ENCODE results near the gene ADGRD2. TPM values are rescaled to one million over a fixed set of nuclear protein-coding genes. Genes with fewer than 3 reads are reported as not detected.

Gene ADGRD2
- total and polyA plus RNA-seq, 2 of the 13 experiments (the other 11 are each of a cell fraction or from before 2014, with no cell fraction given), result not detected

DNA sequence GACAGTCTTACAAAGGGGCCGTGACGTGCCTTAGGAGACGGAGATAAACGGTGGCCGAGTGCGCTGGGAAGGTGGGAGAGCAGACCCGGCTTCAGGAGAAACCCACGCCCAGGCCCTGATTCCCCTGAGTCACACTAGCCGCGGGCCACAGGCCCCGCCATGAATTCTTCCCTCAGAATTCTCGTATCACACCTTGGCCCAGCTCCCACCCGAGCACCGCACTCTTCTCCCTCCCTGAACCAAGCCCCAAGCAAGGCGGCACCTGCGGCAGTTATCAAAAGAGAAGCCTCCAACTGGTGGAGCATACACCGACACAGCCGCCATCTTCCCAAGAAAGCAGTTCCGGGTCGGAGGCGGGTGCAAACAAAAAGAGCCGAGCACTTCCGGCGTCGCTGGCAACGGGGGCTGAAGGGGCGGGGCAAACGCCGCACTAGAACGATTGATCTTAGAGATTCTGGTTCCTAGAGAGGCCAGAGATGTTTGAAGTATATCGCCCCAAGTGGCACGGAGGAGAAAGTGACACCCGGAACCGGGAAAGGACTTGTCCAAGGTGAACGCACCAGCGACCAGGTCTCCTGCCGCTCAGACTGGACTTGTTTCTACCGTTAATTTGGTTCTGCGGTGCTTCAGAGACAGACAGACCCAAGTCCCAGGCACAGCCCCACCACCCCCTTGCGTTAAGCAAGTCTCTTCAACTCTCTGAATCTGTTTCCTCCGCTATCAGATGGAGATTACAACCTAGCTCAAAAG is 35.0 kb upstream of the ADGRD2 start, which contains the start of gene PSMB7 (continued):
- TF ChIP-seq, protein P1, sequence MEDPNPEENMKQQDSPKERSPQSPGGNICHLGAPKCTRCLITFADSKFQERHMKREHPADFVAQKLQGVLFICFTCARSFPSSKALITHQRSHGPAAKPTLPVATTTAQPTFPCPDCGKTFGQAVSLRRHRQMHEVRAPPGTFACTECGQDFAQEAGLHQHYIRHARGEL (CRISPR knock-in tag; IDR thresholded peaks at IDR 0.05), result no peak
- TF ChIP-seq, protein P2, sequence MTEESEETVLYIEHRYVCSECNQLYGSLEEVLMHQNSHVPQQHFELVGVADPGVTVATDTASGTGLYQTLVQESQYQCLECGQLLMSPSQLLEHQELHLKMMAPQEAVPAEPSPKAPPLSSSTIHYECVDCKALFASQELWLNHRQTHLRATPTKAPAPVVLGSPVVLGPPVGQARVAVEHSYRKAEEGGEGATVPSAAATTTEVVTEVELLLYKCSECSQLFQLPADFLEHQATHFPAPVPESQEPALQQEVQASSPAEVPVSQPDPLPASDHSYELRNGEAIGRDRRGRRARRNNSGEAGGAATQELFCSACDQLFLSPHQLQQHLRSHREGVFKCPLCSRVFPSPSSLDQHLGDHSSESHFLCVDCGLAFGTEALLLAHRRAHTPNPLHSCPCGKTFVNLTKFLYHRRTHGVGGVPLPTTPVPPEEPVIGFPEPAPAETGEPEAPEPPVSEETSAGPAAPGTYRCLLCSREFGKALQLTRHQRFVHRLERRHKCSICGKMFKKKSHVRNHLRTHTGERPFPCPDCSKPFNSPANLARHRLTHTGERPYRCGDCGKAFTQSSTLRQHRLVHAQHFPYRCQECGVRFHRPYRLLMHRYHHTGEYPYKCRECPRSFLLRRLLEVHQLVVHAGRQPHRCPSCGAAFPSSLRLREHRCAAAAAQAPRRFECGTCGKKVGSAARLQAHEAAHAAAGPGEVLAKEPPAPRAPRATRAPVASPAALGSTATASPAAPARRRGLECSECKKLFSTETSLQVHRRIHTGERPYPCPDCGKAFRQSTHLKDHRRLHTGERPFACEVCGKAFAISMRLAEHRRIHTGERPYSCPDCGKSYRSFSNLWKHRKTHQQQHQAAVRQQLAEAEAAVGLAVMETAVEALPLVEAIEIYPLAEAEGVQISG (CRISPR knock-in tag; IDR thresholded peaks at IDR 0.05), result peak; percentile 100
- TF ChIP-seq ZNF546 (CRISPR knock-in tag; conservative IDR thresholded peaks at IDR 0.05) (no peak), ZNF180 (CRISPR knock-in tag; IDR thresholded peaks at IDR 0.05; ENCODE audit: borderline replicate concordance, low read depth) (no peak), NR2F1 (CRISPR knock-in tag; IDR thresholded peaks at IDR 0.05) (no peak), PPARG (CRISPR knock-in tag; conservative IDR thresholded peaks at IDR 0.05) (no peak), ZNF790 (CRISPR knock-in tag; IDR thresholded peaks at IDR 0.05; ENCODE audit: borderline replicate concordance) (no peak), NR3C1 (CRISPR knock-in tag; IDR thresholded peaks at IDR 0.05) (no peak), MED13 (CRISPR knock-in tag; IDR thresholded peaks at IDR 0.05) (0 out of 2 replicates have a peak, but pooled peaks have one; percentile 49), ZNF101 (CRISPR knock-in tag; IDR thresholded peaks at IDR 0.05; ENCODE audit: borderline replicate concordance, low read depth) (no peak), SP140L (CRISPR knock-in tag; IDR thresholded peaks at IDR 0.05; ENCODE audit: borderline replicate concordance) (no peak), SRY (CRISPR knock-in tag; IDR thresholded peaks at IDR 0.05) (peak; percentile 22; the same call in 1 of the 2 replicates), KAT8 (CRISPR knock-in tag; IDR thresholded peaks at IDR 0.05) (peak; percentile 99), ZFP62 (CRISPR knock-in tag; IDR thresholded peaks at IDR 0.05) (no peak), ZNF616 (CRISPR knock-in tag; IDR thresholded peaks at IDR 0.05; ENCODE audit: low read depth) (no peak)
- TF ChIP-seq, protein P3, sequence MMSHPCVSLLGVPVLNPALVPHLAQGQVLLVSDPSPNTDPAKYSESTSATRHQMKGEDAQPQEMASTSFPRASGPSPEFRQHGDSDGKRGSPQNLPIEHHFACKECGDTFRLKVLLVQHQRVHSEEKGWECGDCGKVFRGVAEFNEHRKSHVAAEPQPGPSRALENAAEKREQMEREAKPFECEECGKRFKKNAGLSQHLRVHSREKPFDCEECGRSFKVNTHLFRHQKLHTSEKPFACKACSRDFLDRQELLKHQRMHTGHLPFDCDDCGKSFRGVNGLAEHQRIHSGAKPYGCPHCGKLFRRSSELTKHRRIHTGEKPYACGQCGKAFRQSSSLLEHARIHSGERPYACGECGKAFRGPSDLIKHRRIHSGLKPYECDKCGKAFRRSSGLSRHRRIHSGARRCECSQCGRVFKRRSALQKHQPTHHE (CRISPR knock-in tag; IDR thresholded peaks at IDR 0.05; ENCODE audit: borderline replicate concordance), result no peak
- TF ChIP-seq, protein P4, sequence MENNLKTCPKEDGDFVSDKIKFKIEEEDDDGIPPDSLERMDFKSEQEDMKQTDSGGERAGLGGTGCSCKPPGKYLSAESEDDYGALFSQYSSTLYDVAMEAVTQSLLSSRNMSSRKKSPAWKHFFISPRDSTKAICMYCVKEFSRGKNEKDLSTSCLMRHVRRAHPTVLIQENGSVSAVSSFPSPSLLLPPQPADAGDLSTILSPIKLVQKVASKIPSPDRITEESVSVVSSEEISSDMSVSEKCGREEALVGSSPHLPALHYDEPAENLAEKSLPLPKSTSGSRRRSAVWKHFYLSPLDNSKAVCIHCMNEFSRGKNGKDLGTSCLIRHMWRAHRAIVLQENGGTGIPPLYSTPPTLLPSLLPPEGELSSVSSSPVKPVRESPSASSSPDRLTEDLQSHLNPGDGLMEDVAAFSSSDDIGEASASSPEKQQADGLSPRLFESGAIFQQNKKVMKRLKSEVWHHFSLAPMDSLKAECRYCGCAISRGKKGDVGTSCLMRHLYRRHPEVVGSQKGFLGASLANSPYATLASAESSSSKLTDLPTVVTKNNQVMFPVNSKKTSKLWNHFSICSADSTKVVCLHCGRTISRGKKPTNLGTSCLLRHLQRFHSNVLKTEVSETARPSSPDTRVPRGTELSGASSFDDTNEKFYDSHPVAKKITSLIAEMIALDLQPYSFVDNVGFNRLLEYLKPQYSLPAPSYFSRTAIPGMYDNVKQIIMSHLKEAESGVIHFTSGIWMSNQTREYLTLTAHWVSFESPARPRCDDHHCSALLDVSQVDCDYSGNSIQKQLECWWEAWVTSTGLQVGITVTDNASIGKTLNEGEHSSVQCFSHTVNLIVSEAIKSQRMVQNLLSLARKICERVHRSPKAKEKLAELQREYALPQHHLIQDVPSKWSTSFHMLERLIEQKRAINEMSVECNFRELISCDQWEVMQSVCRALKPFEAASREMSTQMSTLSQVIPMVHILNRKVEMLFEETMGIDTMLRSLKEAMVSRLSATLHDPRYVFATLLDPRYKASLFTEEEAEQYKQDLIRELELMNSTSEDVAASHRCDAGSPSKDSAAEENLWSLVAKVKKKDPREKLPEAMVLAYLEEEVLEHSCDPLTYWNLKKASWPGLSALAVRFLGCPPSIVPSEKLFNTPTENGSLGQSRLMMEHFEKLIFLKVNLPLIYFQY (CRISPR knock-in tag; IDR thresholded peaks at IDR 0.05; ENCODE audit: borderline replicate concordance), result no peak
- TF ChIP-seq, protein P5, sequence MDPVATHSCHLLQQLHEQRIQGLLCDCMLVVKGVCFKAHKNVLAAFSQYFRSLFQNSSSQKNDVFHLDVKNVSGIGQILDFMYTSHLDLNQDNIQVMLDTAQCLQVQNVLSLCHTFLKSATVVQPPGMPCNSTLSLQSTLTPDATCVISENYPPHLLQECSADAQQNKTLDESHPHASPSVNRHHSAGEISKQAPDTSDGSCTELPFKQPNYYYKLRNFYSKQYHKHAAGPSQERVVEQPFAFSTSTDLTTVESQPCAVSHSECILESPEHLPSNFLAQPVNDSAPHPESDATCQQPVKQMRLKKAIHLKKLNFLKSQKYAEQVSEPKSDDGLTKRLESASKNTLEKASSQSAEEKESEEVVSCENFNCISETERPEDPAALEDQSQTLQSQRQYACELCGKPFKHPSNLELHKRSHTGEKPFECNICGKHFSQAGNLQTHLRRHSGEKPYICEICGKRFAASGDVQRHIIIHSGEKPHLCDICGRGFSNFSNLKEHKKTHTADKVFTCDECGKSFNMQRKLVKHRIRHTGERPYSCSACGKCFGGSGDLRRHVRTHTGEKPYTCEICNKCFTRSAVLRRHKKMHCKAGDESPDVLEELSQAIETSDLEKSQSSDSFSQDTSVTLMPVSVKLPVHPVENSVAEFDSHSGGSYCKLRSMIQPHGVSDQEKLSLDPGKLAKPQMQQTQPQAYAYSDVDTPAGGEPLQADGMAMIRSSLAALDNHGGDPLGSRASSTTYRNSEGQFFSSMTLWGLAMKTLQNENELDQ (CRISPR knock-in tag; IDR thresholded peaks at IDR 0.05; ENCODE audit: borderline replicate concordance), result no peak

Measured in HepG2 (cell line).